ENCODE results near the gene TWIST2. TPM values are rescaled to one million over a fixed set of nuclear protein-coding genes. Genes with fewer than 3 reads are reported as not detected.

TWIST2 gene
- total RNA-seq, 2 experiments from 2014 or later, result not detected

DNA sequence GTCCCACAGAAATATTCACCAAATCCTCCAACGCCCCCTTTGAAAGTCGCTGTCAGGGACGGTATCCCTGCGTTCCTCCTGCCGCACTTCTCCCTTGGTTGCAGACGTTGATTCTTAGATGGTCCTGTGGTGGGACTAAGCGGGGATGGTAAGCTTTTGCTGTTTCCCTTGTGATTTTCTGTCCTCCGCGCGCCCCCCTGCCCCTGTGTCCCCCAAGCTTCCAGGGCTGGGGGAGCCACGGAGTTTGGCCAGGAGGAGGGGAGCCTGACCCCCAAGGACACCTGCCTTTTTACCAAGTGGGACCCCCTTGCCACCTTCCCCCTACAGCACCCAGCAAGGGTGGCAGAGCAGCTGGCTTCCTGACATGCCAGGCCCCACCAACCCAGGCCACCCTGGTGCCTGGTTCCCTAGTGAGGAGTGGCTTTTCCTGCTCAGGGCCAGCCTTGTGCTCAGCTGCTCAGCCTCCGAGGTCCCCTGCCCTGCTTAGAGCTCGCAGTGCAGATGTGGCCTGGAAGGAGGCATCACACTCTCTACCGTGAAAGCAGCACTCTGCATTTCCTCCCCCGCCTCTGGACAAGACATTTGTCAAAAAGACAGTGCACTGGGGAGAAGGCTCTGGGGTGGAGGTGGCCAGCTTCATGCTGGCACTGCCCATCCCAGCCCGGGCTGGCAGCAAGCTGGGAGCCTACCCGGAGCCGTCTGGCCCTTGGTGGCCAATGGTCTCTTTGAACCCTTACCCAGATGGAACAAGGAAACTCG, 49.4 kb downstream of the TWIST2 start:
- ATAC-seq, result no peak
- CTCF ChIA-PET, result no interaction called here
- no peak for DNase-seq
- H3K4me3 Mint-ChIP-seq, result no peak overlapping the region
- no peaks in the 10 kb centered on the region for H3K4me1 Mint-ChIP-seq
- H3K27me3 Mint-ChIP-seq, result peaks cover 2% of the 10 kb centered on the region
- no peak overlapping the region for H3K27ac Mint-ChIP-seq
- no peaks in the 10 kb centered on the region for H3K9me3 Mint-ChIP-seq (ENCODE audit: low read depth)
- no peaks in the 10 kb centered on the region for H3K36me3 Mint-ChIP-seq

GRCh38 chr2:238897911-238898311, 50.0 kb downstream of the TWIST2 start:
- H3K36me3 Mint-ChIP-seq, result no peaks in the 10 kb centered on the region
- no peaks in the 10 kb centered on the region for H3K9me3 Mint-ChIP-seq (ENCODE audit: low read depth)
- no peak overlapping the region for H3K27ac Mint-ChIP-seq
- no peak for DNase-seq
- no peak overlapping the region for H3K4me3 Mint-ChIP-seq
- peaks cover 2% of the 10 kb centered on the region for H3K27me3 Mint-ChIP-seq
- no peak for ATAC-seq
- no peaks in the 10 kb centered on the region for H3K4me1 Mint-ChIP-seq
- CTCF ChIA-PET, result no interaction called here

- no peak for DNase-seq
- no peaks in the 10 kb centered on the region for H3K4me1 Mint-ChIP-seq
- no peak overlapping the region for H3K4me3 Mint-ChIP-seq
- H3K9me3 Mint-ChIP-seq (ENCODE audit: low read depth), result no peaks in the 10 kb centered on the region
- no peaks in the 10 kb centered on the region for H3K36me3 Mint-ChIP-seq
- peaks cover 2% of the 10 kb centered on the region for H3K27me3 Mint-ChIP-seq
- no peak for ATAC-seq
- no peak overlapping the region for H3K27ac Mint-ChIP-seq
- CTCF ChIA-PET, result no interaction called here
Measured at GRCh38 chr2:238898534-238899281, 50.8 kb downstream of the TWIST2 start.

GRCh38 chr2:238899386-238899785, 51.5 kb downstream of the TWIST2 start:
- H3K36me3 Mint-ChIP-seq, result no peaks in the 10 kb centered on the region
- ATAC-seq (no peak), DNase-seq (no peak)
- H3K9me3 Mint-ChIP-seq (ENCODE audit: low read depth), result no peaks in the 10 kb centered on the region
- H3K4me3 Mint-ChIP-seq, result no peak overlapping the region
- H3K4me1 Mint-ChIP-seq, result no peaks in the 10 kb centered on the region
- no peak overlapping the region for H3K27ac Mint-ChIP-seq
- H3K27me3 Mint-ChIP-seq, result peaks cover 2% of the 10 kb centered on the region
- CTCF ChIA-PET, result no interaction called here

- CTCF ChIA-PET, result no interaction called here
- Mint-ChIP-seq H3K27ac (no peak overlapping the region), H3K4me3 (no peak overlapping the region), H3K4me1 (no peaks in the 10 kb centered on the region), H3K9me3 (ENCODE audit: low read depth) (no peaks in the 10 kb centered on the region), H3K36me3 (no peaks in the 10 kb centered on the region), H3K27me3 (peaks cover 2% of the 10 kb centered on the region)
- no peak for ATAC-seq
- DNase-seq, result no peak
Measured at GRCh38 chr2:238900511-238900910, 52.6 kb downstream of the TWIST2 start.

DNA sequence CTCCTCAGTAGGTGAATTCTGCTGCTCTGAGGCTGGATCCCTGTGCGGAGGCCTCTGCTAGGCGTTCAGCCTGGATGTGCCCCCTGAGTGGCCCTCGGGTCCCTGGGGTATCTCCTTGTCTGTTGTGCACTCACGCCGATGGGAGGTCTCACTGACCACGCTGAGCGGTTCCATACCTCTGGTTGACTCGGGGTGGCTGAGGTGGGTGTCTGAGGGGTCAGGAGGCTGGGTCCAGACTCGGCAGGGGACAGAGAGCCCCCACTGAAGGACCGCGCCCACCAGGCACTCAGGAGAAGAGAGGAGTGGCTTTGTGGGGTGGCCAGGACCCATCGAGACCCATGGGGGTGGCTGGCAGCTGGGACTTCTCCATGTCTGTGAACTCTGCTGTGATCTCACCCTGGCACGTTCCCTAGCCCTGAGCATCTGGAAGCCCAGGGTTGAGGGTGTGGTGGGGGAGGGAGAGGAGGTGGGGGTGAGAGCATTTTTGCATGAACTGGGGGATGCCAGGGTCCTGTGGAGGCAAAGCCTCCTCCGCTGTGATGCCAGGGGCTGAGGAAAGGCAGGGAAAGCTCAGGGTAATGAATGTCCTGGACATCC, 53.7 kb downstream of the TWIST2 start:
- Mint-ChIP-seq H3K27me3 (peaks cover 2% of the 10 kb centered on the region), H3K4me1 (no peaks in the 10 kb centered on the region), H3K9me3 (ENCODE audit: low read depth) (peaks cover 4% of the 10 kb centered on the region), H3K4me3 (no peak overlapping the region), H3K36me3 (no peaks in the 10 kb centered on the region), H3K27ac (no peak overlapping the region)
- no peak for ATAC-seq
- no peak for DNase-seq
- CTCF ChIA-PET, result no interaction called here

GRCh38 chr2:238902285-238902684, 54.4 kb downstream of the TWIST2 start:
- ATAC-seq, result no peak
- peaks cover 2% of the 10 kb centered on the region for H3K27me3 Mint-ChIP-seq
- no peak overlapping the region for H3K27ac Mint-ChIP-seq
- CTCF ChIA-PET, result no interaction called here
- no peaks in the 10 kb centered on the region for H3K36me3 Mint-ChIP-seq
- H3K9me3 Mint-ChIP-seq (ENCODE audit: low read depth), result peaks cover 4% of the 10 kb centered on the region
- H3K4me3 Mint-ChIP-seq, result no peak overlapping the region
- H3K4me1 Mint-ChIP-seq, result no peaks in the 10 kb centered on the region
- DNase-seq, result no peak

GRCh38 chr2:238903141-238903540, 55.3 kb downstream of the TWIST2 start:
- no peak for ATAC-seq

DNA sequence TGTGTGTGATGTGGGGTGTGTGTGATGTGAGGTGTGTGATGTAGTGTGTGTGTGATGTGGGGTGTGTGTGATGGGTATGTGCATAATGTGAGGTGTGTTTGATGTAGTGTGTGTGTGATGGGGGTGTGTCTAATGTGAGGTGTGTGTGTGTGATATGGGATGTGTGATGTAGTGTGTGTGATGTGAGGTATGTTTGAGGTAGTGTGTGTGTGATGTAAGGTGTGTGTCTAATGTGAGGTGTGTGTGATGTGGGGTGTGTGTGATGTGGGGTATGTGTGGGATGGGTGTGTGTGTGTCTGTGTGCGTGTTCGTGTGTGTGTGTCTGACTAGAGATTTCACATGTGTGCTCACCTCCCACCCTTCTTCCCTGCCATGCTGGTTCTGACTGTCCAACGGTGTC, 56.3 kb downstream of the TWIST2 start:
- Mint-ChIP-seq H3K27ac (no peak overlapping the region), H3K9me3 (ENCODE audit: low read depth) (peaks cover 4% of the 10 kb centered on the region), H3K4me3 (no peak overlapping the region), H3K27me3 (peaks cover 2% of the 10 kb centered on the region), H3K36me3 (no peaks in the 10 kb centered on the region), H3K4me1 (no peaks in the 10 kb centered on the region)
- CTCF ChIA-PET, result no interaction called here
- ATAC-seq (no peak), DNase-seq (no peak)

More at GRCh38 chr2:238903141-238903540, 55.3 kb downstream of the TWIST2 start:
- Mint-ChIP-seq H3K4me3 (no peak overlapping the region), H3K27ac (no peak overlapping the region), H3K27me3 (peaks cover 2% of the 10 kb centered on the region), H3K4me1 (no peaks in the 10 kb centered on the region), H3K36me3 (no peaks in the 10 kb centered on the region), H3K9me3 (ENCODE audit: low read depth) (peaks cover 4% of the 10 kb centered on the region)
- CTCF ChIA-PET, result no interaction called here
- no peak for DNase-seq

- Mint-ChIP-seq H3K9me3 (ENCODE audit: low read depth) (peaks cover 4% of the 10 kb centered on the region), H3K27me3 (peaks cover 2% of the 10 kb centered on the region), H3K4me1 (no peaks in the 10 kb centered on the region), H3K36me3 (no peaks in the 10 kb centered on the region), H3K4me3 (no peak overlapping the region), H3K27ac (no peak overlapping the region)
- ATAC-seq (no peak), DNase-seq (no peak)
- CTCF ChIA-PET, result no interaction called here
Measured at GRCh38 chr2:238904716-238905115, 56.8 kb downstream of the TWIST2 start.

DNA sequence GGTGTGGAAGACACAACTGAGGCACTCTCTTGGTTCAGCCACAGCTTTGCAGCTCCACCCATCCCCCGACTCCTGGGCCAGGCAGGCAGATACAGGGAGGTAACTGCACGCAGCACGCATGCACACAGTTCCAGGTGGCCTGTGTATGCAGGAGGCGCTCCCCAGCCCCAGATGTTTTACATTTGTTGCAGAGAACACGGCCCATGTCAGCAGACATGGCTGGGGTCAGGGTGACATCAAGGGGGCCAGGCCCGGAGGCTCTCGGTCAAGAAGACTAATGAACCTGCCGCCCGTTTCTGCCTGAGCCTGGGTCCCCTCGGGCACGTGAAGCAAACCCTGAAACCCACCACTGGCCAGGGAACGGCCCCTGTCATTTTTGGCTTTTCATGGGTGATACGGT, 57.3 kb downstream of the TWIST2 start:
- DNase-seq, result no peak
- no peaks in the 10 kb centered on the region for H3K27me3 Mint-ChIP-seq
- CTCF ChIA-PET, result no interaction called here
- peaks cover 4% of the 10 kb centered on the region for H3K9me3 Mint-ChIP-seq (ENCODE audit: low read depth)
- no peaks in the 10 kb centered on the region for H3K4me1 Mint-ChIP-seq
- no peak overlapping the region for H3K4me3 Mint-ChIP-seq
- H3K36me3 Mint-ChIP-seq, result no peaks in the 10 kb centered on the region
- peak; percentile 27 for ATAC-seq
- no peak overlapping the region for H3K27ac Mint-ChIP-seq

GRCh38 chr2:238905644-238906043, 57.8 kb downstream of the TWIST2 start:
- Mint-ChIP-seq H3K36me3 (no peaks in the 10 kb centered on the region), H3K4me1 (no peaks in the 10 kb centered on the region), H3K27ac (no peak overlapping the region), H3K27me3 (no peaks in the 10 kb centered on the region), H3K9me3 (ENCODE audit: low read depth) (peaks cover 4% of the 10 kb centered on the region), H3K4me3 (no peak overlapping the region)
- no peak for ATAC-seq
- CTCF ChIA-PET, result no interaction called here
- no peak for DNase-seq

- Mint-ChIP-seq H3K27me3 (no peaks in the 10 kb centered on the region), H3K36me3 (no peaks in the 10 kb centered on the region), H3K4me1 (no peaks in the 10 kb centered on the region), H3K9me3 (ENCODE audit: low read depth) (peaks cover 4% of the 10 kb centered on the region), H3K4me3 (no peak overlapping the region), H3K27ac (no peak overlapping the region)
- DNase-seq (no peak), ATAC-seq (no peak)
- CTCF ChIA-PET, result no interaction called here
Measured at GRCh38 chr2:238906254-238906935, 58.5 kb downstream of the TWIST2 start.

Measured in activated CD8-positive, alpha-beta memory T cell treated with anti-CD3 and anti-CD28 coated beads, Interleukin-2, amount 10 ng/mL, durations not matched to agents 7 days and 5 days (primary cell).